Upper lobe of left lung (tissue), 4 donors: ENCODE measurements around the gene FPR2.

Experiments used
- POLR2AphosphoS5 ChIP-seq, 2 donors: sonication (generic); formaldehyde crosslinking; IDR thresholded peaks; one replicate each; pipeline ENCODE4 v1.5.1; 2017; ENCODE audit warnings: antibody characterized with exemption in 2 of 2
- TF ChIP-seq, protein P1 (sequence below), 6 experiments: fragments of 450-650 bp in 4 of 6; fragments of 200-600 bp in 2 of 6; sonication (generic) in 2 of 6; IDR thresholded peaks; one replicate each; pipeline ENCODE4 v1.5.1; 2016 to 2019; ENCODE audit warnings: antibody characterized with exemption in 6 of 6

DNA sequence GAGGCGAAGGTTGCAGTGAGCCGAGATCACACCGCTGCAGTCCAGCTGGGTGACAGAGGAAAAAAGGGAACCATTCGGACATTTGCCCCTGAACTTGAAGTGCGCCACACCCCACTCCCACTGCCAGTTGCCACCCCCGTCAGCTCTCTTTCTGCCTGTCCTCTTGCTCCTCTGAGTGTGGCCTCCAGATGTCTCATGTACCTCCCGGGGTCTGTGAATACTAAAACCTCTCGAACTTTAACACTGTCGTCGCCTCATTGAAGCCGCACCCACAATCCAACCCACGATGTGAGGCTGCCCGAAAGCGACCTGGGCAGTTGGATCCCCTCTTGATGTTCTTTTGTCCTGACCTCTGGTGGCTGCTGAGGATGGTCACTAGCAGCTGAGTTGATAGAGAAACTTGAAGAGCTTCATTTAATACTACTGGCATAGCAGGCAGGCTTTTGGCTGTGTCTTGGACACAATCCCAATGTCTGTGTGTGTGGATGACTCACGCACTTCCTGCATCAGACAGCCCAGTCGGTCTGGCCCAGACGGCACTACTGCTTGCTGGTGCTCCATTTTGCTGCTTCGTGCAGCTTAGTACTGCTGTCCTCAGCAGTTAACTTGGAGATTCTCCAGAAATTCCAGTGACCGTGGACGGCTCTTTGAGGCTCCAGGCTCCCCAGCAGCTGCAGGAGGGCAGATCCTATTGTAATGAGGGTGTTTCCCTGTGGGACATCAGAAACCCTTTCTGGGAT, 38.2 kb downstream of the FPR2 start:
- TF ChIP-seq, protein P1, sequence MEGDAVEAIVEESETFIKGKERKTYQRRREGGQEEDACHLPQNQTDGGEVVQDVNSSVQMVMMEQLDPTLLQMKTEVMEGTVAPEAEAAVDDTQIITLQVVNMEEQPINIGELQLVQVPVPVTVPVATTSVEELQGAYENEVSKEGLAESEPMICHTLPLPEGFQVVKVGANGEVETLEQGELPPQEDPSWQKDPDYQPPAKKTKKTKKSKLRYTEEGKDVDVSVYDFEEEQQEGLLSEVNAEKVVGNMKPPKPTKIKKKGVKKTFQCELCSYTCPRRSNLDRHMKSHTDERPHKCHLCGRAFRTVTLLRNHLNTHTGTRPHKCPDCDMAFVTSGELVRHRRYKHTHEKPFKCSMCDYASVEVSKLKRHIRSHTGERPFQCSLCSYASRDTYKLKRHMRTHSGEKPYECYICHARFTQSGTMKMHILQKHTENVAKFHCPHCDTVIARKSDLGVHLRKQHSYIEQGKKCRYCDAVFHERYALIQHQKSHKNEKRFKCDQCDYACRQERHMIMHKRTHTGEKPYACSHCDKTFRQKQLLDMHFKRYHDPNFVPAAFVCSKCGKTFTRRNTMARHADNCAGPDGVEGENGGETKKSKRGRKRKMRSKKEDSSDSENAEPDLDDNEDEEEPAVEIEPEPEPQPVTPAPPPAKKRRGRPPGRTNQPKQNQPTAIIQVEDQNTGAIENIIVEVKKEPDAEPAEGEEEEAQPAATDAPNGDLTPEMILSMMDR (IDR thresholded peaks at IDR 0.05): no peak
- peak; percentile 59 to 69 for TF ChIP-seq POLR2AphosphoS5 (IDR thresholded peaks at IDR 0.05)
